ENCODE data around the gene FBN3. TPM values are rescaled to one million over a fixed set of nuclear protein-coding genes. Genes with fewer than 3 reads are reported as not detected.
A peak's percentile ranks its signal among the peaks of the same experiment; 100 is the strongest.
"Not testable (repeated sequence)": the region's sequence is repeated elsewhere in the genome, so short reads cannot be mapped to it uniquely, and the experiment has no call there.

Gene FBN3
- total RNA-seq, 1 experiment from 2014 or later: not detected

DNA sequence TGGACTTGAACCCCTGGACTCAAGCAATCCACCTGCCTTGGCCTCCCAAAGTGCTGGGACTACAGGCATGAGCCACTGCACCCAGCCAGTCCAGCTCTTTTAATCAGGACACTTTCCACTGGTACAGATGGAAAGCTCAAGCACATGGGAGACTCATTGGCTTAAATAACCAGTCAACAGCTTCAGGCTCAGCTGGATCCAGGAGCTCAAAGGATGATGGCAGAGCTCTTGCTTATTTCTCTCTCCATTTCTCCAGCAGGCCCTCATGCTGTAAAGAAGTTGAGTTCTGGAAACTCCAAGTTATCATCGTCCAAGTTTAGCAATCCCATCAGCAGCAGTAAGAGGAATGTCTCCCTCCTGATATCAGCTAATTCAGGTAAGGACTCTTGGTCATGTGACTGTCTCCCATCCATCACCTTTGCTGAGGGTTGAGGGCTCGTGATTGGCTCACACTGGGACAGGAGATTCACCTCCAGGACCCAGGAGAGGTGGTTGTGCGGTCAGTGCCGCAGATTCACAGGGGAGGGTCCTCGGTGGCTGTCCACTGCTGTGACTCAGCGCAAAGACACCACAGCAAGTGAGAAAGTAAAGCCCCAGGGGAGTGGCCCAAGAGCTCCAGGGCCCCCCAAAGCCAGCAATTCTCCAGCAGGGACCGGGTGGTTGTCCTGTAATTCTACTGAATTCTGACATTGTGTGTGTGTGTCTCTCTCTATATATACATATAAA is 91.7 kb downstream of the FBN3 start:
- no peak for DNase-seq (ENCODE audit: low read depth)

DNA sequence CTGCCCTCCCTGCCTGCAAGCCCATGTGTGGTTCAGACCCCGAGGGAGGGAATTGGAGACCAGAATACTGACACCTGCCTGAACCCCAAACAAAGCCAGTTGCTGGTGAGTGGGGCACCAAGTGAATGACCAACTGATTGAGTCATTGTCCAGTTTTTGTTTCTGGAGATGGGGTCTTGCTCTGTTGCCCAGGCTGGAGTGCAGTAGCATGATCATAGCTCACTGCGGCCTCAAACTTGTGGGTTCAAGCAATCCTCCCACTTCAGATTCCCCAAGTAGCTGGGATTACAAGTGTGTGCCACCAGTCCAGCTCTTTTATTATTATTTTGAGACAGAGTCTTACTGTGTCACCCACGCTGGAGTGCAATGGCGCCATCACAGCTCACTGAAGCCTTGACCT is 92.9 kb downstream of the FBN3 start:
- no peak for DNase-seq (ENCODE audit: low read depth)

DNA sequence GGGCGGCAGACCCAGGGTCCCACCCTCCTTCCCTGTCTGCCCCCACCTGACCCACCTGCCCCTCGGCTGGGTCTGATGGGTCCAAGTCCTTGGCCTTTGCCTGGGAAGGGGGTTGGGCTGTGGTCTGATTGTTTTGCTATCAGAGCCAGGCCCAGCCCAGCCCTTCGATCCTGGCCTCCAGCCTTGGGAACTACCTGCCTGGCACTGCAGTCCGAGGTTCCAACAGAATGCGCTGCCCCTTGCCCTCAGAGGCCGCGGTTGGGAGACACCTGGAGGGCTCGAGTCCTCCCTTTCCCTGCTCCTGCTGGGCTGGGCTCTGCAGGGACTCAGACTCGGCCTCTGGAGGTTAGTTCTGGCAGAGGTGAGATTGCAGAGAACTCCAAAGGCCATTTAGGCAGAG is 95.2 kb downstream of the FBN3 start:
- no peak for DNase-seq (ENCODE audit: low read depth)

DNA sequence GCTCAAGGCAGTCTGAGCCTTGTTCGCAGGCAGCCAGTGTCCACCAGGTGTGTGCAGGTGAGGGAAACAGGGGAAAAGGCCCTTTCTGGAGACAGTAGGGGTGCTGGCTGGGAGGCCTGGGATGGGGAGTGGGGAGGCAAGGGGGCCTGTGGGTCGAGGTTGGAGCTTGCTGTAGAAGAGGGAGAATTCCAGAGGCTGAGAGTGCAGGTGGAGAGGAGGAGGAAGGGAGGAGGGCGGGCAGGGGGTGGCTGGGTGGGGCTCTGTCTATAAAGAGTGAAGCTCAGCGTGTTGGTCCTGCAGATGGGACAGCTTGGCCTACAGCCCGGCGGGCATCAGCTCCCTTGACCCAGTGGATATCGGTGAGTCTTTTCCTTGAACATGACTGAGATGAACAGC is 96.9 kb downstream of the FBN3 start, which contains the start of gene CCL25:
Gene CCL25 (plus strand): TSS at position 297 of the 396 bp plus-strand sequence. CDS start 290 bp downstream, outside the sequence.
- DNase-seq (ENCODE audit: low read depth): no peak

DNA sequence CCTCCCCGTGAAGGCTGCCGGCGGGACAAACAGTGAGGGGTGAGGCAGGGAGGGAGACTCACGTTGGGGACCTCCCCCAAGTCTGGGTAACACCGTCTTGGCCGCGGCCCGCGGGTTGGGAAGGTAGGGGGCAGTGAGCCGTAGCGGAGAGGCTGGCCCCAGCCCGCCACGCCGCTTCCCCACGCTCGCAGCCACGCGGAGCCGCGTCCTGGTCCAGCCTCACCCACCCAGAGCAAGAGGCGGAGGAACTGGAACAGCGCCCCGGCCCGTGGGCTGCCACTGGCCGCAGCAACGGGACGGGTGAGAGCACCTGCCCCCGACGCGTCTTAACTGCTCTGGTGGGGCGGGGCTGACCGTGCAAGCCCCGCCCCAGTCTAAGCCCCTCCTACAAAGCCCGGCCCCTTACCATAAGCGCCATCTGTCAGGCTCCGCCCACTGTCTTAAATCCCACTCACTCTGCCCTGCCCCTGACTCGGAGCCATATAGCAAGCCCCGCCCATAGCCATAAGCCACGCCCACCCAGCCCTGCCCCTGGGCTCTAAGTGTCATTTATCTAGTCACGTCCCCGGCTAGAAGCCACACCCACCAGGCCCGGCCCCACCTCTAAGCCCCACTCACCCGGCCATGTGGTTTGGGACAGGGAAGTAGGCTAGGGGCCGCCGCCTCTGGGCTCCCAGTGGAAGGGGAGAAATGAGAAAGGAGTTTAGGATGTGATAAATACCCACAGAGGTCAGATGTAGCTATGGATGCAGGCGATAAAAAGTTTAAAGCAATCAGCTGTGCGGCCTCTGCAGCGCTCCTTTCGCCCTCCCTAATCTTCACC is 98.9 kb downstream of the FBN3 start:
- peak; percentile 64 for DNase-seq (ENCODE audit: low read depth)

DNA sequence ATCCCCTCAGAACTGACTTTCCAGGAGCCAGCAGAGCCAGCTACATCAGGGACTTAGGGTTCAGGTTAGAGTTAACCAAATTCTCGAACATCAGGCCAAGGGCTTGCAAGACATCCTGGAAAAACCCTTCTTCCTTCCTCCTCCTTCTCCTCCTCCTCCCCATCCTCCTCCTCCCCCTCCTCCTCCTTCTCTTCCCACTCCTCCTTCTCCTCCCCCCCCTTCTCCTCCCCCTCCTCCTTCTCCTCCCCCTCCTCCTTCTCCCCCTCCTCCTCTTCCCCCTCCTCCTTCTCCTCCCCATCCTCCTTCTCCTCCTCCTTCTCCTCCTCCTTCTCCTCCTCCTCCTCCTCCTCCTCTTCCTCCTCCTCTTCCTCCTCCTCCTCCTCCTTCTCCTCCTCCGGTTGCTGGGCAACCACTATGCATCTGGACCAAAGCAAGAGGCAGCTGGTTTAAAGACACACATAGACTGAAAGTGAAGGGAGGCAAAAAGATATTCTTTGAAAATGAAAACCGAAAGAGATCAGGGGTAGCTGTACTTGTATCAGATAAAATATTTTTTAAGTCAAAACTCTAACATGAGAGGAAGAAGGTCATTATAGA is 102.7 kb downstream of the FBN3 start:
- DNase-seq (ENCODE audit: low read depth): no peak

DNA sequence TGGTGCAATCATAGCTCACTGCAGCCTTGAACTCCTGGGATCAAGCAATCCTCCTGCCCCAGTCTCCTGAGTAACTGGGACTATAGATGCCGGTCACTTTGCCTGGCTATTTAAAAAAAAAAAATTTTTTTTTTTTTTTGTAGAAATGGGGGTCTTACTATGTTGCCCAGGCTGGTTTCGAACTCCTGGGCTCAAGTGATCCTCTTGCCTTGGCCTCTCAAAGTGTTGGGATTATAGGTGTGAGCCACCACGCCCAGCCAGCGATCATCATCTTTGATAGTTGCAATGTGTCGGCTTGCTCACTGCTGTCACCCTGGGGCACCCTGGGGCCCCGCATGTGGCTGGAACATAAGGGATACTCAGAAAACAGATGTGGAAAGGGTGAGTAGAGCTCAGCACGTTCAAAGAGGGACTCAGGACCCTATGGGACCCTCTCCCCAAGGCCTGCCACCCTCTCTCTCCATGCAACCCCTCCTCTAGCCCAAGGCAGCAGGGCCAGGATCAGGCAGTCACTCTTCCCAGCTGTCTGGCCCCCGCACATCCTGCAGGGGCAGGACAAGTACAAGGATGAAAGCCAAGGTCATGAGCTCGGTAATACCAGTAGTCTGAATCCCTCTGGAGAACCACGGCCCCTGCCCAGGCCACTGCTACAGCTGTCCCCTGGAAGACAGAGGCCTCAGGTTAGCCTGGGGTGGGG is 103.4 kb downstream of the FBN3 start:
- DNase-seq (ENCODE audit: low read depth): no peak

DNA sequence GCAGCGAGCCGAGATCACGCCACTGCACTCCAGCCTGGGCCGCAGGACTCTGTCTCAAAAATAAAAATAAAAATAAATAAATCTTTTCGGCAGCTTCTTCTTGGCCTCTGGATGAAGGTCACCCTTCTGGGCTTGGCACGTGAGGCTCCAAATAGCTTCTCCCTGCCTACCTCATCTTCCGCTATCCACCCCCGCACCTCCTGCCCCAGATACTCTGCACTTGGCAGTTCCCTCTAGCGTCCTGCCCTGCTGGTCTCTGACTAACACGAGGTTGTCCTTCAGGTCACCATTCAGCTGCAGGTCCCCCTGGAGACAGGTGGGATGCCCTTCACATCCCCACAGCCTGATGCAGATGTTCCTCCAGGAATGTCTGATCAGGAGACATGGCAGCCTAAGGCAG is 105.4 kb downstream of the FBN3 start:
- no peak for DNase-seq (ENCODE audit: low read depth)

GRCh38 chr19:8042900-8043299 is 106.5 kb downstream of the FBN3 start:
- DNase-seq (ENCODE audit: low read depth): no peak

GRCh38 chr19:8041531-8041931 is 107.9 kb downstream of the FBN3 start:
- no peak for DNase-seq (ENCODE audit: low read depth)

DNA sequence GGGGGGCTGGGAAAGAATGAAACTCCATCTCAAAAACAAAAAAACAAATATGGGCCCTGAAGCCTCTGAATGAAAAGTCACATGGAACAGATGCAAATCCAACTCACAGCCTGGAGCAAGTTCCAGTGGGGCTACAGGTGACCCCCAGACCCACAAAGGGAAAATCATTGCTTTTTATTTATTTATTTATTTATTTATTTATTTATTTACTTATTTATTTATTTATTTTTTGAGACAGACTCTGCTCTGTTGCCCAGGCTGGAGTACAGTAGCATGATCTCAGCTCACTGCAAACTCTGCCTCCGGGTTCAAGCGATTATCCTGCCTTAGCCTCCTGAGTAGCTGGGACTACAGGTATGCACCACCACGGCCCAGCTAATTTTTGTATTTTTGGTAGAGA is 110.2 kb downstream of the FBN3 start:
- no peak for DNase-seq (ENCODE audit: low read depth)

GRCh38 chr19:8038815-8039214 is 110.6 kb downstream of the FBN3 start:
- DNase-seq (ENCODE audit: low read depth): no peak

DNA sequence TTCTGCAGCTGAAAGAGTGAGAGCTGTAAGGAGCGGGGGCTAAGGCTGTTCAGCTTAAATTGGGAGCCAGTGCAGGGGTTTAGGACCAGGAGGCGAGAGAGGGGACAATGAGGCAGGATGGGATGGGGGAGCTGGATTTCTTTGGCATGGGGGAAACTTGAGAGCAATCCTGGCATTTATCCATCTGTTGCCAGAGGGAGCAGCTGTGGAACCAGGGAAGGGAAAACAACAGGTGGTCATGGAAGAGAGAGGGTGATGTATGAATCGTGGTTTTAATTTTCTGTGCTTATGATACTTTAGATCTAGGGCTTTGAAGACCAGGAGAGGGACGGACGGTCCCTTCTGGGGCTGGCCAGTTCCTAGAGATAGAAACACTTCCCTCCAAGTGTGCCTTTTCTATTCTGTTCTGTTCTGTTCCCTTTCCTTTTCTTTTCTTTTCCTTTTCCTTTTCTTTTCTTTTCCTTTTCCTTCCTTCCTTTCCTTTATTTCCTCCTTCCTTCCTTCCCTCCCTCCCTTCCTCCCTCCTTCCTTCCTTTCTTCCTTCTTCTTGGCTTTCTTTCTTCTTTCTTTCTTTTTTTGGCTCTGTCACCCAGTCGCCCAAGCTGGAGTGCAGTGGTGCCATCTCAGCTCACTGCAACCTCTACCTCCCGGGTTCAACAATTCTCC is 112.8 kb downstream of the FBN3 start:
- DNase-seq (ENCODE audit: low read depth): no peak

DNA sequence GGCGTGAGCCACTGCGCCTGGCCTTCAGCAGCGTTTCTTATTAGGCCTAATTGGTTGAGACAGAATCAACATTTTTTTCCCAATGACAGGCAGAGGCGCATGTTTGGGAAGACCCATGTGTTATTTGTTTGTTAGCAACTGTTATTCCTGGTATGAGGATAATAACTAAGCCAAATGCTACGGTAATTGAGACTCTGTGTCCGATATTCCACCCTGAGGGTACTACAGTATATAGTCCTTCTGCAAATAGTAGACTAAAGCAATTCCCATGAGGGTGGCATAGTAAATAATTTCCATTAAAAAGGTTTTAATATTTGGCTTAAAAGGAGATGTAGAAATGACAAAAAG is 115.2 kb downstream of the FBN3 start:
- no peak for DNase-seq (ENCODE audit: low read depth)

GRCh38 chr19:8033287-8034177 is 115.9 kb downstream of the FBN3 start:
- not testable (repeated sequence) for DNase-seq (ENCODE audit: low read depth)

GRCh38 chr19:8030960-8031359 is 118.4 kb downstream of the FBN3 start:
- DNase-seq (ENCODE audit: low read depth): no peak

DNA sequence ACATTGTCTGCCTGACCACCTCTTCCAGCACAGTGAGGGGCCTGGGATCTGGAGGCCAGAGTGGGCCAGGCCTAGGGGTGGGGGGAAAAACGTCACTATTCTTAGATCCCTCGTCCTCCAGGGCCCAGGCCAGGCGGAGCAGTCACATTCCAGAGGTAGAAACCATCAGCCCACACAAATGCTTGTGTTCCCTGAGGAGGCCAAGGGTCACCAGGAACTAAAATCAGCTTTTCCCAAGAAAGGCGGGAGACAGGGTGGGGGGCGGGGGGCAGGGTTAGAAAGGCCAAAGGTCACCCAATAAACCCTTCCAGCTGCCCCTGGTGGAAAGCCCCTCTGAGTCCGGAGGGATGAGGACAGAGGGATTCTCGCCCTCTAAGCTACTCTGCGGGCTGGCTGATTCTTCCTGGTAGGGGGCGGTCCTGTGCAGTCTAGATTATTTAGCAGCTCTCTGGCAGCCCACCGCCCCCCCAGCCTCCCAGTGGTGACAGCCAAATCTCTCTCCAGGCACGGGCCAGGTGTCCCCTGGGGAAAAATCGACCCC is 120.4 kb downstream of the FBN3 start:
- DNase-seq (ENCODE audit: low read depth): no peak

DNA sequence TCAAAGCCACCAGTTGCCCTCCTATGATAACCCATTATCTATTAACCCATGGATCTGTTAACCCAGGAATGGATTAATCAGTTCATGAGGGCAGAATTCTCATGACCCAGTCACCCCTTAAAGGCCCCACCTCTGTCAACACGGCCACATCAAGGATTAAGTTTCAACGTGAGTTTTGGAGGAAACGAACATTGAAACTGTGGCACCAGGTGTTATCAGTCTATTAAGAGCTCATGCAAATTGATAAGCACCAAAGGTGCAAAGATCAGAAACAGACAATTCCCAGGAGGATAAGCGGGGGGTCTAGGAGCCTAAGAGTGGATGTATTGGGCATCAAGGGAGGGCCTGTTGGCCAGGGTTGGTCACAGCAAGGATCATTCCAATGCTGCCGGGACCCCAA is 124.1 kb downstream of the FBN3 start:
- no peak for DNase-seq (ENCODE audit: low read depth)

DNA sequence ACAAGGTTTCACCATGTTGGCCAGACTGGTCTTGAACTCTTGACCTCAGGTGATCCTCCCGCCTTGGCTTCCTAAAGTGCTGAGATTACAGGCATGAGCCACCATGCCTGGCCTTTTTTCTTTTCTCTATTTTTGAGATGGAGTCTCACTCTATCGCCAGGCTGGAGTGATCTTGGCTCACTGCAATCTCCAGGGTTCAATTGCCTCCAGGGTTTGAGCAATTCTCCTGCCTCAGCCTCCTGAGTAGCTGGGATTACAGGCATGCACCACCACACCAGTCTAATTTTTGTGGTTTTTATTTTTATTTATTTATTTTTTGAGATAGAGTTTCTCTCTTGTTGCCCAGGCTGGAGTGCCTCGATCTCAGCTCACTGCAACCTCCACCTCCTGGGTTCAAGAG is 125.1 kb downstream of the FBN3 start:
- not testable (repeated sequence) for DNase-seq (ENCODE audit: low read depth)

DNA sequence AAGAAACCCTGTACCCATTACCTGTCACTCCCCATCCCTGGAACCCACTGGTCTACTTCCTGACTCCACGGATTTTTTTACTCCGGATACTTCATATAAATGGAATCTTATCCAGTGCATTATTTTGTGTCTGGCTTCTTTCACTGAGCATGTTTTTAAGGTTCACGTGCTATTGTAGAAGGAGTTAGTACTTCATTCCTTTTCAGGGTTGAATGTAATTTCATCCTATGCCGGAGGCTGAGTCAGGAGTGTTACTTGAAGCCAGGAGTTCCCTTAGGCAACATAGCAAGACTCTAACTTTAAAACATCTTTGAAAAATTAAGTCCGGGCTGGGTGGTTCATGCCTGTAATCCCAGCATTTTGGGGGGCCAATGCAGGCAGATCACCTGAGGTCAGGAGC is 126.0 kb downstream of the FBN3 start:
- no peak for DNase-seq (ENCODE audit: low read depth)
